HepG2 (cell line): ENCODE results near the gene GPN2. TPM values are rescaled to one million over a fixed set of nuclear protein-coding genes. Genes with fewer than 3 reads are reported as not detected.
A peak's percentile ranks its signal among the peaks of the same experiment; 100 is the strongest.

Experiments
- AKAP8 ChIP-seq: sonication (generic); formaldehyde crosslinking; IDR thresholded peaks from 2 replicates; pipeline ENCODE4 v1.5.1; 2020; ENCODE audit warnings: mild to moderate bottlenecking, missing genetic modification reagents
- CBX1 ChIP-seq: IDR thresholded peaks from one replicate; pipeline ENCODE4 v1.6.1; 2016; ENCODE audit warnings: antibody characterized with exemption, low read depth
- KLF11 ChIP-seq: IDR thresholded peaks from 2 replicates; pipeline ENCODE4 v1.6.1; 2016; ENCODE audit warnings: missing compliant biosample characterization
- SMAD1 ChIP-seq: sonication (generic); formaldehyde crosslinking; IDR thresholded peaks from 2 replicates; pipeline ENCODE4 v1.4.0; 2020; ENCODE audit warnings: missing genetic modification reagents, low read depth, mild to moderate bottlenecking, borderline replicate concordance
- ZMYM4 ChIP-seq: sonication (generic); formaldehyde crosslinking; IDR thresholded peaks from 2 replicates; pipeline ENCODE4 v1.8.1; 2023; ENCODE audit warnings: mild to moderate bottlenecking, missing genetic modification reagents
- ZNF546 ChIP-seq: sonication (generic); formaldehyde crosslinking; conservative IDR thresholded peaks from 2 replicates; pipeline ENCODE4 v1.8.1; 2023; ENCODE audit warnings: mild to moderate bottlenecking, missing genetic modification reagents
- polyA plus RNA-seq, 8 experiments: library from polyadenylated mRNA; depleted of rRNA in 3 of 8; stranded (reverse) in 7 of 8; unstranded in 1 of 8; fragments of >200 nt; fragmentation: Illumina TruSeq in 4 of 8; extraction: Trizol in 4 of 8; gene quantifications; 2 replicates each; pipeline versions ENCODE4 v1.2.1 to v1.2.3, GENCODE V29; 2011 to 2016; ENCODE audit warnings: low read depth in 4 of 8, missing spikeins in 1 of 8, mixed read lengths in 1 of 8; ENCODE audit not compliant: insufficient read depth in 1 of 8
- total RNA-seq, 5 experiments: library from RNA; depleted of rRNA; stranded (reverse); fragments of >200 nt; fragmentation: Illumina TruSeq; extraction: Trizol; gene quantifications; 2 replicates each; pipeline ENCODE4 v1.2.3, GENCODE V29; 2016; ENCODE audit warnings: low read depth in 1 of 5
- TF ChIP-seq, protein P1 (sequence below), 2 experiments: fragments of 450-650 bp in 1 of 2; sonication (generic) in 1 of 2; formaldehyde crosslinking in 1 of 2; IDR thresholded peaks; 2 replicates each; pipeline versions ENCODE4 v1.6.1 to v1.8.0; 2016 to 2022; ENCODE audit warnings: antibody characterized with exemption in 1 of 2, mild to moderate bottlenecking in 1 of 2, missing genetic modification reagents in 1 of 2
- TF ChIP-seq, protein P2 (sequence below): sonication (generic); formaldehyde crosslinking; IDR thresholded peaks from 2 replicates; pipeline ENCODE4 v1.8.0; 2022; ENCODE audit warnings: mild to moderate bottlenecking, missing genetic modification reagents
- TF ChIP-seq, protein P3 (sequence below): sonication (generic); formaldehyde crosslinking; conservative IDR thresholded peaks from 2 replicates; pipeline ENCODE4 v1.8.0; 2022; ENCODE audit warnings: mild to moderate bottlenecking, moderate library complexity, missing genetic modification reagents
- TF ChIP-seq, protein P4 (sequence below): sonication (generic); formaldehyde crosslinking; IDR thresholded peaks from 2 replicates; pipeline ENCODE4 v1.5.1; 2020; ENCODE audit warnings: mild to moderate bottlenecking, missing genetic modification reagents, borderline replicate concordance

The GPN2 gene
- total and polyA plus RNA-seq, 2 of the 13 experiments (the other 11 are each of a cell fraction or from before 2014, with no cell fraction given): 19.3 to 38.9 TPM

DNA sequence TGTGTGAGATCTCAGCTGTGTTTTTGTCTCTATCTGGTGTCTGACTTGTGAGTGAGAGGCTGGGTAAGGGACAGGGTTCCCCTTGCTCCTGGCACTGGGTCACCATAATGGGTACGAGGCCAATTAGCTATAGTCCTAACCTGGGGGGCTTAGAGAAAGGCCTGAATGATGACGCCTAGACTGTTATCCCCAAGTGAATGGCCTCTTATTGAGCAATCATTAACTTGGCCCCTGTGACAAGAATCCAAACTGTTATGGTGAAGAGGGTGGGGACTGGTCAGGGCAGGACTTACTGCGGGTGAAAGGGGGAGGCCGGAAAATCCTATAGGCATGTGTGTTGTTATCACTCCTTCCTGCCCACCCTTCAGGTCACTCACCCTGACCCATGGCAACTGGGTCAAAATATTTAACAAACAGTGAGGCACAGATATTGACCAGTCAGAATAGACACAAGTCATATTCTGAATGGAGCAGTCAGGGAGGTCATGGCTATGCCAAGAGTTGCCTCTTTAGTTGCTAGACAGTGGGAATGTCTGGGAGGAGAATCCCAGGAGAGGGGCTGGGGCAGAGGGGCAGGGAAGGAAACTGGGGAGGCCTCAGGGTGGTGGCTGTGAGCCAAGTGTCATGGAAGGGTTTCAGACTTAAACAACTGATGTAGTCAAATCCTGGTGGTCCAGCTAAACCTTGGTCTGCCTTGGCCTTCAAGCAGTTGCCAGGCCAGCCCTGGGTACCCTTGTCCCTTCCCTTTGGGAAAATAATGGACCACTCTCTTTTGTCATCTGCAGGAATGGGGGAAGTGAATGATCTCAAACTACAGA is 20.5 kb upstream of the GPN2 start (continued):
- TF ChIP-seq, protein P1, sequence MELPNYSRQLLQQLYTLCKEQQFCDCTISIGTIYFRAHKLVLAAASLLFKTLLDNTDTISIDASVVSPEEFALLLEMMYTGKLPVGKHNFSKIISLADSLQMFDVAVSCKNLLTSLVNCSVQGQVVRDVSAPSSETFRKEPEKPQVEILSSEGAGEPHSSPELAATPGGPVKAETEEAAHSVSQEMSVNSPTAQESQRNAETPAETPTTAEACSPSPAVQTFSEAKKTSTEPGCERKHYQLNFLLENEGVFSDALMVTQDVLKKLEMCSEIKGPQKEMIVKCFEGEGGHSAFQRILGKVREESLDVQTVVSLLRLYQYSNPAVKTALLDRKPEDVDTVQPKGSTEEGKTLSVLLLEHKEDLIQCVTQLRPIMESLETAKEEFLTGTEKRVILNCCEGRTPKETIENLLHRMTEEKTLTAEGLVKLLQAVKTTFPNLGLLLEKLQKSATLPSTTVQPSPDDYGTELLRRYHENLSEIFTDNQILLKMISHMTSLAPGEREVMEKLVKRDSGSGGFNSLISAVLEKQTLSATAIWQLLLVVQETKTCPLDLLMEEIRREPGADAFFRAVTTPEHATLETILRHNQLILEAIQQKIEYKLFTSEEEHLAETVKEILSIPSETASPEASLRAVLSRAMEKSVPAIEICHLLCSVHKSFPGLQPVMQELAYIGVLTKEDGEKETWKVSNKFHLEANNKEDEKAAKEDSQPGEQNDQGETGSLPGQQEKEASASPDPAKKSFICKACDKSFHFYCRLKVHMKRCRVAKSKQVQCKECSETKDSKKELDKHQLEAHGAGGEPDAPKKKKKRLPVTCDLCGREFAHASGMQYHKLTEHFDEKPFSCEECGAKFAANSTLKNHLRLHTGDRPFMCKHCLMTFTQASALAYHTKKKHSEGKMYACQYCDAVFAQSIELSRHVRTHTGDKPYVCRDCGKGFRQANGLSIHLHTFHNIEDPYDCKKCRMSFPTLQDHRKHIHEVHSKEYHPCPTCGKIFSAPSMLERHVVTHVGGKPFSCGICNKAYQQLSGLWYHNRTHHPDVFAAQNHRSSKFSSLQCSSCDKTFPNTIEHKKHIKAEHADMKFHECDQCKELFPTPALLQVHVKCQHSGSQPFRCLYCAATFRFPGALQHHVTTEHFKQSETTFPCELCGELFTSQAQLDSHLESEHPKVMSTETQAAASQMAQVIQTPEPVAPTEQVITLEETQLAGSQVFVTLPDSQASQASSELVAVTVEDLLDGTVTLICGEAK (IDR thresholded peaks at IDR 0.05): no peak
- TF ChIP-seq, protein P1 (CRISPR knock-in tag; IDR thresholded peaks at IDR 0.05): 0 out of 2 replicates have a peak, but pooled peaks have one; percentile 59
- TF ChIP-seq, protein P2, sequence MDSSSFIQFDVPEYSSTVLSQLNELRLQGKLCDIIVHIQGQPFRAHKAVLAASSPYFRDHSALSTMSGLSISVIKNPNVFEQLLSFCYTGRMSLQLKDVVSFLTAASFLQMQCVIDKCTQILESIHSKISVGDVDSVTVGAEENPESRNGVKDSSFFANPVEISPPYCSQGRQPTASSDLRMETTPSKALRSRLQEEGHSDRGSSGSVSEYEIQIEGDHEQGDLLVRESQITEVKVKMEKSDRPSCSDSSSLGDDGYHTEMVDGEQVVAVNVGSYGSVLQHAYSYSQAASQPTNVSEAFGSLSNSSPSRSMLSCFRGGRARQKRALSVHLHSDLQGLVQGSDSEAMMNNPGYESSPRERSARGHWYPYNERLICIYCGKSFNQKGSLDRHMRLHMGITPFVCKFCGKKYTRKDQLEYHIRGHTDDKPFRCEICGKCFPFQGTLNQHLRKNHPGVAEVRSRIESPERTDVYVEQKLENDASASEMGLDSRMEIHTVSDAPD (CRISPR knock-in tag): peak; percentile 94
- TF ChIP-seq CBX1 (no peak), AKAP8 (CRISPR knock-in tag) (peak; percentile 95; the same call in 1 of the 2 replicates), KLF11 (CRISPR knock-in tag) (0 out of 2 replicates have a peak, but pooled peaks have one; percentile 29), SMAD1 (CRISPR knock-in tag) (no peak), ZNF546 (CRISPR knock-in tag) (no peak), ZMYM4 (CRISPR knock-in tag) (no peak; the same call in 1 of the 2 replicates)
- TF ChIP-seq, protein P3, sequence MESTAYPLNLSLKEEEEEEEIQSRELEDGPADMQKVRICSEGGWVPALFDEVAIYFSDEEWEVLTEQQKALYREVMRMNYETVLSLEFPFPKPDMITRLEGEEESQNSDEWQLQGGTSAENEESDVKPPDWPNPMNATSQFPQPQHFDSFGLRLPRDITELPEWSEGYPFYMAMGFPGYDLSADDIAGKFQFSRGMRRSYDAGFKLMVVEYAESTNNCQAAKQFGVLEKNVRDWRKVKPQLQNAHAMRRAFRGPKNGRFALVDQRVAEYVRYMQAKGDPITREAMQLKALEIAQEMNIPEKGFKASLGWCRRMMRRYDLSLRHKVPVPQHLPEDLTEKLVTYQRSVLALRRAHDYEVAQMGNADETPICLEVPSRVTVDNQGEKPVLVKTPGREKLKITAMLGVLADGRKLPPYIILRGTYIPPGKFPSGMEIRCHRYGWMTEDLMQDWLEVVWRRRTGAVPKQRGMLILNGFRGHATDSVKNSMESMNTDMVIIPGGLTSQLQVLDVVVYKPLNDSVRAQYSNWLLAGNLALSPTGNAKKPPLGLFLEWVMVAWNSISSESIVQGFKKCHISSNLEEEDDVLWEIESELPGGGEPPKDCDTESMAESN: peak; percentile 26; the same call in 1 of the 2 replicates
- TF ChIP-seq, protein P4, sequence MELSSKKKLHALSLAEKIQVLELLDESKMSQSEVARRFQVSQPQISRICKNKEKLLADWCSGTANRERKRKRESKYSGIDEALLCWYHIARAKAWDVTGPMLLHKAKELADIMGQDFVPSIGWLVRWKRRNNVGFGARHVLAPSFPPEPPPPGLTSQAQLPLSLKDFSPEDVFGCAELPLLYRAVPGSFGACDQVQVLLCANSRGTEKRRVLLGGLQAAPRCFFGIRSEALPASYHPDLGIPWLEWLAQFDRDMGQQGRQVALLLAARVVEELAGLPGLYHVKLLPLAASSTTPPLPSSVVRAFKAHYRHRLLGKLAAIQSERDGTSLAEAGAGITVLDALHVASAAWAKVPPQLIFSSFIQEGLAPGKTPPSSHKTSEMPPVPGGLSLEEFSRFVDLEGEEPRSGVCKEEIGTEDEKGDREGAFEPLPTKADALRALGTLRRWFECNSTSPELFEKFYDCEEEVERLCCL (CRISPR knock-in tag): no peak
